NT2/D1 (cell line): ENCODE data around the gene LETM1.

Experiments
- DNase-seq: peaks from one replicate; pipeline ENCODE4 v3.0.0-alpha.2; 2011; ENCODE audit warnings: low read depth, low spot score
- H3K27me3 ChIP-seq: 2 replicates; pipeline ENCODE4 v1.6.0; 2011; ENCODE audit warnings: mild to moderate bottlenecking; ENCODE audit not compliant: insufficient read length, insufficient read depth
- H3K36me3 ChIP-seq: 2 replicates; pipeline ENCODE4 v1.6.1; 2011; ENCODE audit warnings: mild to moderate bottlenecking, low read length, mixed read lengths; ENCODE audit not compliant: insufficient read depth, insufficient read length
- H3K4me1 ChIP-seq: 2 replicates; pipeline ENCODE4 v1.5.1; 2011; ENCODE audit not compliant: insufficient read depth, insufficient read length
- H3K4me3 ChIP-seq: 2 replicates; pipeline ENCODE4 v1.5.1; 2011; ENCODE audit warnings: low read depth; ENCODE audit not compliant: insufficient read length
- H3K9ac ChIP-seq: 2 replicates; pipeline ENCODE4 v1.6.0; 2011; ENCODE audit warnings: low read depth; ENCODE audit not compliant: insufficient read length
- H3K9me3 ChIP-seq: 2 replicates; pipeline ENCODE4 v1.5.1; 2011; ENCODE audit warnings: mild to moderate bottlenecking, low read length; ENCODE audit not compliant: insufficient read depth
- SUZ12 ChIP-seq: IDR thresholded peaks from 2 replicates; pipeline ENCODE4 v1.6.1; 2011; ENCODE audit not compliant: insufficient read length, insufficient read depth; ENCODE audit errors: extremely low read depth
- YY1 ChIP-seq: IDR thresholded peaks from 2 replicates; pipeline ENCODE4 v1.6.1; 2011; ENCODE audit not compliant: insufficient read length, insufficient read depth
- ZNF274 ChIP-seq: IDR thresholded peaks from 2 replicates; pipeline ENCODE4 v1.6.1; 2011; ENCODE audit warnings: mild to moderate bottlenecking, low read depth, low read length

Gene LETM1

GRCh38 chr4:1812720-1813119 is 43.2 kb downstream of the LETM1 start:
- DNase-seq: no peak
- no peak overlapping the region for H3K4me3 ChIP-seq
- no peaks in the 10 kb centered on the region for H3K9me3 ChIP-seq
- peaks cover 14% of the 10 kb centered on the region for H3K4me1 ChIP-seq
- H3K36me3 ChIP-seq: peaks cover 83% of the 10 kb centered on the region
- peak overlapping the region; percentile 28 for H3K9ac ChIP-seq
- TF ChIP-seq SUZ12 (no peak), ZNF274 (no peak)
- H3K27me3 ChIP-seq: no peaks in the 10 kb centered on the region

- no peak overlapping the region for H3K4me3 ChIP-seq
- DNase-seq: no peak
- H3K4me1 ChIP-seq: peaks cover 18% of the 10 kb centered on the region
- peaks cover 83% of the 10 kb centered on the region for H3K36me3 ChIP-seq
- TF ChIP-seq SUZ12 (no peak), ZNF274 (no peak), YY1 (no peak)
- H3K27me3 ChIP-seq: no peaks in the 10 kb centered on the region
- peak overlapping the region; percentile 32 for H3K9ac ChIP-seq
- H3K9me3 ChIP-seq: no peaks in the 10 kb centered on the region
Observed at GRCh38 chr4:1810765-1811164, 45.2 kb downstream of the LETM1 start.

- peaks cover 18% of the 10 kb centered on the region for H3K4me1 ChIP-seq
- H3K27me3 ChIP-seq: no peaks in the 10 kb centered on the region
- peak; percentile 80 for DNase-seq
- peak overlapping the region; percentile 34 for H3K9ac ChIP-seq
- no peaks in the 10 kb centered on the region for H3K9me3 ChIP-seq
- peaks cover 83% of the 10 kb centered on the region for H3K36me3 ChIP-seq
- TF ChIP-seq YY1 (no peak), SUZ12 (no peak), ZNF274 (no peak)
- H3K4me3 ChIP-seq: no peak overlapping the region
Observed at GRCh38 chr4:1809754-1810502, 46.0 kb downstream of the LETM1 start.

- TF ChIP-seq ZNF274 (no peak), YY1 (no peak), SUZ12 (no peak)
- H3K27me3 ChIP-seq: no peaks in the 10 kb centered on the region
- peak overlapping the region; percentile 27 for H3K9ac ChIP-seq
- no peak for DNase-seq
- H3K4me1 ChIP-seq: peaks cover 18% of the 10 kb centered on the region
- no peaks in the 10 kb centered on the region for H3K9me3 ChIP-seq
- peaks cover 83% of the 10 kb centered on the region for H3K36me3 ChIP-seq
- no peak overlapping the region for H3K4me3 ChIP-seq
Observed at GRCh38 chr4:1808851-1809753, 46.9 kb downstream of the LETM1 start.

GRCh38 chr4:1808396-1808795 is 47.6 kb downstream of the LETM1 start:
- peaks cover 18% of the 10 kb centered on the region for H3K4me1 ChIP-seq
- no peak for DNase-seq
- H3K27me3 ChIP-seq: no peaks in the 10 kb centered on the region
- no peaks in the 10 kb centered on the region for H3K9me3 ChIP-seq
- H3K9ac ChIP-seq: no peak overlapping the region
- H3K4me3 ChIP-seq: no peak overlapping the region
- no peak for TF ChIP-seq YY1
- H3K36me3 ChIP-seq: peaks cover 83% of the 10 kb centered on the region

- Histone ChIP-seq H3K27me3 (no peaks in the 10 kb centered on the region), H3K4me3 (no peak overlapping the region), H3K9ac (no peak overlapping the region), H3K36me3 (peaks cover 83% of the 10 kb centered on the region), H3K4me1 (peaks cover 14% of the 10 kb centered on the region), H3K9me3 (no peaks in the 10 kb centered on the region)
- DNase-seq: no peak
- TF ChIP-seq YY1 (no peak), ZNF274 (no peak), SUZ12 (no peak)
Observed at GRCh38 chr4:1807332-1807777, 48.6 kb downstream of the LETM1 start.
